NAMALWA (cell line): ENCODE results near the gene ABHD4.
A peak's percentile ranks its signal among the peaks of the same experiment; 100 is the strongest.
"Not testable (repeated sequence)": the region's sequence is repeated elsewhere in the genome, so short reads cannot be mapped to it uniquely, and the experiment has no call there.

ENCODE experiments used
- DNase-seq: peaks from one replicate; pipeline ENCODE4 v3.0.0-alpha.2; 2015; ENCODE audit warnings: low spot score

The ABHD4 gene, protein sequence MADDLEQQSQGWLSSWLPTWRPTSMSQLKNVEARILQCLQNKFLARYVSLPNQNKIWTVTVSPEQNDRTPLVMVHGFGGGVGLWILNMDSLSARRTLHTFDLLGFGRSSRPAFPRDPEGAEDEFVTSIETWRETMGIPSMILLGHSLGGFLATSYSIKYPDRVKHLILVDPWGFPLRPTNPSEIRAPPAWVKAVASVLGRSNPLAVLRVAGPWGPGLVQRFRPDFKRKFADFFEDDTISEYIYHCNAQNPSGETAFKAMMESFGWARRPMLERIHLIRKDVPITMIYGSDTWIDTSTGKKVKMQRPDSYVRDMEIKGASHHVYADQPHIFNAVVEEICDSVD

DNA sequence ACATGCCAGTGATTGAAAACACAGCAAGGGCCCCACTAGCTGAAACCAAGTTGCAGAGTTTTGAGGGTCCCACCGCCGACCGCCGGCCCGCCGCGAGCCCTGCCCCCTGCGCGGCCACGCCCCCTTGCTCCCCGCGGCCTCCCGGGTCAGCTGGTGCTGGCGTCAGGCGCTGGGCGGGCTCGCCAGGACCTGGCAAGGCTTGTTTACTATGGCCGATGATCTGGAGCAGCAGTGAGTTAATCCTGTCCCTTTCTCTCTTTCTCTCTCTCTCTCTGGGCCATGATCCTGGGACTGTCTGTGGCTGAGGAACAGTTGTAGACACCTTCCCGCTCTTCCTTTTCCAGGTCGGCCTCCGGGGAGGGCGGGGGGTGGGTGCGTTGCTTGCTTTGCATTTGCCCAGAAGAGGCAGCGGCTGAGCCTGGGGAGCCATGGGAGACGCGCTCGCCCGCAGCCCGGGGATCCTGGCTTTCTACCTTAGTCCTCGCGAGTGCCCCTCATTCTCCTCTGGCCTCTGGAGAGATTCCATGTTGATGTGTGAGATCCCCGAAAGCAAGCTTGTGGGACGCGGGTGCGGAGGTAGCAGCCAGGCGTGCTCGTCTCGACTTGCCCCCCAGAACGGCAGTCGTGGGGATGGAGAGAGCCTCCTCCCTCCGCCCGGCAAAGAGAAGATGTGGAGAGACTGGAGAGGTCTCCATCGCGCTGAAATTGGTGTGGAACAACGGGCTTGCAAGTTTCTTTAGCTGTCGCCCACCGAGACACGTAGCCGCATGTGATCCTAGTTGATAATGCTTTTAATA, at the start of gene ABHD4:
Gene ABHD4 (plus strand): TSS at position 202 of the 797 bp plus-strand sequence. CDS start 7 bp downstream, at position 209.
- DNase-seq: peak; percentile 65

DNA sequence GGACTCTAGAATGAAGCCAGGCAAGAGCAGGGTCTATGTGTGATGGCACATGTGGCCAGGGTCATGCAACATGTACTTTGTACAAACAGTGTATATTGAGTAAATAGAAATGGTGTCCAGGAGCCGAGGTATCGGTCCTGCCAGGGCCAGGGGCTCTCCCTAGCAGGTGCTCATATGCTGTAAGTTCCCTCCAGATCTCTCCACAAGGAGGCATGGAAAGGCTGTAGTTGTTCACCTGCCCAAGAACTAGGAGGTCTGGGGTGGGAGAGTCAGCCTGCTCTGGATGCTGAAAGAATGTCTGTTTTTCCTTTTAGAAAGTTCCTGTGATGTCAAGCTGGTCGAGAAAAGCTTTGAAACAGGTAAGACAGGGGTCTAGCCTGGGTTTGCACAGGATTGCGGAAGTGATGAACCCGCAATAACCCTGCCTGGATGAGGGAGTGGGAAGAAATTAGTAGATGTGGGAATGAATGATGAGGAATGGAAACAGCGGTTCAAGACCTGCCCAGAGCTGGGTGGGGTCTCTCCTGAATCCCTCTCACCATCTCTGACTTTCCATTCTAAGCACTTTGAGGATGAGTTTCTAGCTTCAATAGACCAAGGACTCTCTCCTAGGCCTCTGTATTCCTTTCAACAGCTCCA, 48.7 kb upstream of the ABHD4 start:
- DNase-seq: no peak

DNA sequence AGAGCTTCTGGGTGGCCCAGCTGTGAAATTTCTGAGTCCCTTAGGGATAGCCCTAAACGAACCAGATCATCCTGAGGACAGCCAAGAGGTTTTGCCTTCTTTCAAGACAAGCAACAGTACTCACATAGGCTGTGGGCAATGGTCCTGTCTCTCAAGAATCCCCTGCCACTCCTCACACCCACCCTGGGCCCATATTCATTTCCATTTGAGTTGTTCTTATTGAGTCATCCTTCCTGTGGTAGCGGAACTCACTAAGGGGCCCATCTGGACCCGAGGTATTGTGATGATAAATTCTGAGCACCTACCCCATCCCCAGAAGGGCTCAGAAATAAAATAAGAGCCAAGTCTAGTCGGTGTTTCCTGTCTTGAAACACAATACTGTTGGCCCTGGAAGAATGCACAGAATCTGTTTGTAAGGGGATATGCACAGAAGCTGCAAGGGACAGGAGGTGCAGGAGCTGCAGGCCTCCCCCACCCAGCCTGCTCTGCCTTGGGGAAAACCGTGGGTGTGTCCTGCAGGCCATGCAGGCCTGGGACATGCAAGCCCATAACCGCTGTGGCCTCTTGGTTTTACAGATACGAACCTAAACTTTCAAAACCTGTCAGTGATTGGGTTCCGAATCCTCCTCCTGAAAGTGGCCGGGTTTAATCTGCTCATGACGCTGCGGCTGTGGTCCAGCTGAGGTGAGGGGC, 48.0 kb upstream of the ABHD4 start:
- DNase-seq: peak; percentile 31

DNA sequence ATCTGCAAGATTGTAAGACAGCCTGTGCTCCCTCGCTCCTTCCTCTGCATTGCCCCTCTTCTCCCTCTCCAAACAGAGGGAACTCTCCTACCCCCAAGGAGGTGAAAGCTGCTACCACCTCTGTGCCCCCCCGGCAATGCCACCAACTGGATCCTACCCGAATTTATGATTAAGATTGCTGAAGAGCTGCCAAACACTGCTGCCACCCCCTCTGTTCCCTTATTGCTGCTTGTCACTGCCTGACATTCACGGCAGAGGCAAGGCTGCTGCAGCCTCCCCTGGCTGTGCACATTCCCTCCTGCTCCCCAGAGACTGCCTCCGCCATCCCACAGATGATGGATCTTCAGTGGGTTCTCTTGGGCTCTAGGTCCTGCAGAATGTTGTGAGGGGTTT, 46.5 kb upstream of the ABHD4 start:
- no peak for DNase-seq

DNA sequence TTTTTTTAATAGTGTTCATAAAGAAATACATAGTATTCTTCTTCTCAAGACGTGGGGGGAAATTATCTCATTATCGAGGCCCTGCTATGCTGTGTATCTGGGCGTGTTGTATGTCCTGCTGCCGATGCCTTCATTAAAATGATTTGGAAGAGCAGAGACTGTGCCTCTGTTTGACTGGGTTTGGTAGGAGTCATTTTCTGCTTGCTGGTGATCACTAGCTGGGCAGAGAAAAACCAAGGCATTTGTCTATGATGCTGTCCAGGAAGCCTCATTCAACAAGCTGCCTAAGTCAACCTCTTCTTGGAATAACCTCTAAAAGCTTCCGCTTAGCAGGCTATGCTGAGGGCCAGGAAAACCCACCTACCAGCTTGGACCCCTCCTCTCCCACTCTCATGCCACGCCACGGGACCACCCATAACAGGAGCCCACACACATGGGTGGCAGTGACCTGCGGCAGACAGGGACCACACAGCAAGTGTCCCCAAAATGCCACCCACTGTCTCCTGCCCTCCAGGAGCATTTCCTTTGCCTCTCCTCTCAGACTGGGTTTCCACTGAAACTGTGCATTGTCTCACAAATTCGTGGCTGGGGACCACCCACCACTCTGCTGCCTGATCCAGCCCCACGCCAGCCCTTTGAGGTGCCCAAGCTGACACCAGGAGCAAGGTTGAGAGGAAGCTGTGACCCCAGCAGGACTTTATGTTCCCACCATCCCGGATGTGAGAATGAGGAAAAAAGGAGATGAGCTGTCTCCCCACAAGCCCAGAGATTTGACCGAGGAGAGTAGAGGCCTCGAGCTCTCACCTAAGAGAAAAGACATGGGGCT, 45.9 kb upstream of the ABHD4 start:
- DNase-seq: no peak

DNA sequence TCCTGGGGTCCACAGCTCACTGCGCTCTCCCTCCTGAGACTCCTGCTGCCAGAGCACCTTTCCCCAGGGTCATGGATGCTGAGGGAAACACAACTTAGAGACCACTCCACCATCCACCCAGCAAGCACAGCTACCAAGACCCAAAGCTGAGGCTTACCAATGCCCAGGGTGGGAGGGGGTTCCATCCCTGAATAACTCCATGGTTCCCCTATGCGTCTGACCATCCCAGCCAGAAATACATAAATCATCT, 45.3 kb upstream of the ABHD4 start:
- no peak for DNase-seq

DNA sequence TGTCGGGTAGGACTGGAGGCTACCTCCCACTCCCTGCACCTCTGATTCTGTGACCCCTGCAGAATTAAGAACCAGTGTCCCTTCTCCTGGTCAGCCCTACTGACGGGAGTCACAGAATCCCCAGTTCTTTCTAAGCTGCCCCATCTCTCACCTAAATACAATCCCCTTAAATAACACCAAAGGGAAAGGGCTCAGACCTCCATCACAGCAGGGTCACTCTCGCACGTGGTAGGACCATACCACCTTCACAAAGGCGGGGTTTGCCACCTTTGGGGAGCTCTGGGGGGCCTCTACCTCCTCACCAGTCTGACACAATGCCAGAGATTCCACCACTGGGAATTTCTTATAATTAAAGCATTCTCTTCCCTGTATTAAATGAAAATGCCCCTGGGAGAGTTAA, 44.7 kb upstream of the ABHD4 start:
- no peak for DNase-seq

DNA sequence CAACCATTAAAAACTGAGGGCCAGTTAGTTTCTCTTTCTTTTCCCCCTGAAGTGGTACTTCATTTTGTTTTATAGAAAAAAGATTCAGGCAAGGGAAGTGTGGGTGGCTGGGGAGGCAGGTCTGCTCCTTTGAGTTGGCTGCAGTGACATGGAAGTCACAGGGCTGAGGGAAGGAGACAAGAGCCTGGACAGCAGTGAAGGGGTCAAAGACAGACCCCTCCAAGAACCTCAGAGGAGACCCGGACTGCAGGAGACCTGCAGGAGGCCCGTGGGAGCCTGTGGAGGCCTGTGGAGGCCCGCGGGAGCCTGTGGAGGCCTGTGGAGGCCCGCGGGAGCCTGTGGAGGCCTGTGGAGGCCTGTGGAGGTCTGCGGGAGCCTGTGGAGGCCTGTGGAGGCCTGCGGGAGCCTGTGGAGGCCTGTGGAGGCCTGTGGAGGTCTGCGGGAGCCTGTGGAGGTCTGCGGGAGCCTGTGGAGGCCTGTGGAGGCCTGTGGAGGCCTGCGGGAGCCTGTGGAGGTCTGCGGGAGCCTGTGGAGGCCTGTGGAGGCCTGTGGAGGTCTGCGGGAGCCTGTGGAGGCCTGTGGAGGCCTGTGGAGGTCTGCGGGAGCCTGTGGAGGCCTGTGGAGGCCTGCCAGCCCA, 44.1 kb upstream of the ABHD4 start:
- not testable (repeated sequence) for DNase-seq

DNA sequence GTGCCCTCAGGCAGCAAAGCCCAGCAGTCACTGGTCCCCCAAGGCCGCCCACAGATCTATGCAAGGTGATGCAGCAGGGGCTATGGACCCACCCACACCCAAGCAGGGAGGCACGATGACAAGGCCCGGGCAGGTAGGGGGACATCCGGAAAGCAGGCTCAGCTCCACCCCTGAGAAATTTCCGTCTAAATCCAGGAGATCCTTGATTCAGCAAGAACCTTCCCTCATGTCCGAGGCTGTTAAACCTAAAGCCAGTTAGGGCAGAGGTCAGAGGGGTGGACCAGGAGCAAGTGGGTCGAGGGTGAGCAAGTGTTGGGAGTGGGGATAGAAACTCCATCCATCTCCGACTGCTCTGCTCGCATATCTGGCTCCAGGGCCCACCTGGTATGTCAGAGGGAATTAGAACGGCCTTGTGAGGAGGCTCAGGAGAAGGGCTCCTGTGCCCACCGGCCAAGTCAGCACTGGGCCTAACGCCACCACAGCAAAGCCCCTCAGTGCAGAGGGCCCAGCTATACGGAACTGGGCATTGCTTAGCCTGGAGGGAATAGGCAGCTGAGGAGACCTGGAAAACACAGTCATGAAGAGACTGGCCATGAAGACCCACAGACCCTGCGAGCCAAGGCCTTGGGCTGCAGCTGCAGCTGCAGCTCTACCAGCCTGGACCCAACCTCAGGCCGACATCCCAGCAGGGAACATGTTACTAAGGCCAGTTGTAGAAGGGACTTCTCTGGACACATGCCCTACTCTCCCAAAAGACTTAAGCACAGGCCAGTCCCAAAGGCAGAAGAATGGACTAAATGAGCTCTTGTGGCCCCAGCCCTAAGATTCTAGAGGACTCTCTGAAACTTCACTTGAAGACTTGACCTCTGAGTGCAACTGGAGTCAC, 43.4 kb upstream of the ABHD4 start:
- DNase-seq: no peak

DNA sequence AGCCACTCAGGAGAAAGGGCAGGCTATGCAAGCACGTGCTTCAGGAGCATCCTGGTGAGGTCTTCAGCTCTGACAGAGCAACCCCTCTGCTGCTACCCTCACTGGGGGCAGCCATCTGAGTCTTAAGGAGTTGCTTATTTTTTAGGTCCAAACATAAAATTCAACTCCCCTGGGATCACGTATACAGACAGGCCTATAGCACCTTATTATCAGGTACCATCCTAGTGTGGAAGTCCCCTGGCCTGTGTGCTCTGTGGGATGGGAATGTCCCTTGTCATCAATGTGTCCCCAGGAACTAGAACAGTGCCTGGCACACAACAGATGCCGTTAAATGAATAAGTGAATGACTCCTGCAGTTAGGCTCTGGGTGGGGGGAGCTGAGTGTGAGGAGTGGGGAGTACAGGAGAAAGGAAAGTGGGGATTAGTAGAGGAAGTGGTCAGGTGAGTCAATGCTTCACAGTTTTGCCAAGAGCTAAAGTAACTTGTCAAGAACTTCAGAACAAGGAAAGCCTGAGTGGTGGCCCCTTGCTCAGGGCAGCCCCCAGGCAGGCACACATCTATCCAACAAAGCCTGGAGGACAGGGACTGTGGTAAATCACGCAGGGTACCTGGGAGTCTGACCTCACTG, 42.6 kb upstream of the ABHD4 start:
- peak; percentile 46 for DNase-seq

DNA sequence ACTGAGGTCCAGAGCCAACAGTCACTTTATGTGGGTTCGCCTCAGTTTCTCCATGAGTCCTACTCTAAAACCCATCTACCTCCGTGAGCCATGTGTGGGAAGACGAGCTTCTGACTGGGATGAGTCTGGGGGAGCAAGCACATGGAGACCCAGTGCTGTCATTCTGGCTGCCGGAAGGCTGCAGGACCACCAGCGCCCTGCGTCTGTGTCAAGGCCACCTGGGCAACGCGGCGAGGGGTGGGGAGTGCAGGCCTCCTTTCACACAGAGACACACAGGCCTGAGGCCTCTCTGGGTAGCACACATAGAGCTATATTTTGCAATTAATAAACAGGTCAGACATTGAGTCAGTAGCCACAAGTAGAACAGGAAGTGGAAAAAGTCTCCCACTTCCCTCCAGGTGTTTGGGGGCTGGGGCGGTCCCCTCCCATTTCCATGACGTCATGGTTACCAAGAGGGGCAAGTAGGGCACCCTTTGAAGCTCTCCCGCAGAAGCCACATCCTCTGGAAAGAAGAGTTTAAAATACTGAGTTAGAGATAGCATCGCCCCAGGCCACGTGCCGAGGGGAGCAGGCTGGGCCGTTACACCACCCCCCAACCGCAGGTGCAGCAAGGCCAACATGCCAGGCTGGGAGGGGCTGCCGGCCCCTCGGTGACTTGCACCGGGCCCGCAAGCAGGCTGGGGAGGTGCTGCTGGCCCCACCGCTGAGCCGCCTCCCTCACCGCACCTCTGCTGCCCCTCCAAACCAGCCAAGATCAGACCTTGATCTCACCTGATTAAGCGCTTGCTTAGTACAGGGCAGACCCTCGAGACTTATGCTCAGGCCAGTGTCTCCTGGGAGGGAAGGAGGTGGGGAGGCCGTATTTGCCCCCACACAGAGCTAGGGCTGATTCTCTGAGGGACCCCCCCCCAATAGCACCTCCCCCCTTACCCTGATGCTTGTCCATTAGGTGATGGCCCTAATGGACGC, 41.8 kb upstream of the ABHD4 start:
- DNase-seq: peak; percentile 100

DNA sequence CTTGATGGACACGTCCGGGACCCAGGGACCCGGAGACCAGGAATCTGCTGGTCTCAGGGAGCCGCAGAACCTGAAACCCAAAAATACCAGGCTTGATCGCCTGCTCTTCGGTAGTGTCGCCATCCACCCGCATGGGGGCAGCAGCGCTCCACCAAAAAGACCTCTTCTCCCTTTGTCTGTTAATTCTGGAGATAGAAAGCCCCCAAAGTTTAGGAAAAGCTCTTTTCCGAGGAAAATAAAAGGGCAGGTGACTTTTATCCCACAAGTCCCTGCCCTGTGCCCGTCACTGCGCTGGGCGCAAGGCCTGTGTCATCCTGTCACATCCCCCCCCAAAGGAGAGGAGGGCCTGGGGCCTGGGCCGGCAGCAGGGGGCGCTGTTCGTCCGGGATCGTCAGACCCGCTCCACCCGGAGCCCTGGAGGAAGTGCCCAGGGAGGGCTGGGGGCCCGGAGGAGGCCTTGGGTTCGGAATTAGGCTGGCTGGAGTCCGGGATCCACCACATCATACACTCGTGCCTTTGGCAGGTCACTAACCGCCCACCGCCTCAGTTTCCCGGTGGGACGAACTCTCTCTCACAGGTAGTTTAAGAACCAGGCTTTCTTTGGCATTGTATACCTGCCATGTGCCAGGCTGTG, 41.0 kb upstream of the ABHD4 start:
- DNase-seq: peak; percentile 85

DNA sequence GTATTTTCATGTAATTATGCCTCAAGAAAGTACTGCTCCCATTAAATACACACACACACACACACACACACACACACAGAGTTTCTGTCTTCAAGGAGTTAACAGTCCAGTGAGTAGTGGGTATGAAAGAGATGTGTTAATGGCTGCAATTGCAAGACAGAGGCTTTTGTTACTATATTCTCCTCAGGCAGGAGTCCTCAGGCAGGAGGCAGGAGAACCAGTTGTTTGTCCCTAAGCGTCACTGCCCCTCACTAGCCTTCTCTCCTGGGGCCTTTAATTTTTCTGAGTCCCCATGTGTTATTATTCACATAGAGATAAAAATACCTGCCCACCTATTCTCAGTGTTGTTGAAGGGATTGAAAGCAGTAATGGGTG, 40.3 kb upstream of the ABHD4 start:
- DNase-seq: peak; percentile 43

DNA sequence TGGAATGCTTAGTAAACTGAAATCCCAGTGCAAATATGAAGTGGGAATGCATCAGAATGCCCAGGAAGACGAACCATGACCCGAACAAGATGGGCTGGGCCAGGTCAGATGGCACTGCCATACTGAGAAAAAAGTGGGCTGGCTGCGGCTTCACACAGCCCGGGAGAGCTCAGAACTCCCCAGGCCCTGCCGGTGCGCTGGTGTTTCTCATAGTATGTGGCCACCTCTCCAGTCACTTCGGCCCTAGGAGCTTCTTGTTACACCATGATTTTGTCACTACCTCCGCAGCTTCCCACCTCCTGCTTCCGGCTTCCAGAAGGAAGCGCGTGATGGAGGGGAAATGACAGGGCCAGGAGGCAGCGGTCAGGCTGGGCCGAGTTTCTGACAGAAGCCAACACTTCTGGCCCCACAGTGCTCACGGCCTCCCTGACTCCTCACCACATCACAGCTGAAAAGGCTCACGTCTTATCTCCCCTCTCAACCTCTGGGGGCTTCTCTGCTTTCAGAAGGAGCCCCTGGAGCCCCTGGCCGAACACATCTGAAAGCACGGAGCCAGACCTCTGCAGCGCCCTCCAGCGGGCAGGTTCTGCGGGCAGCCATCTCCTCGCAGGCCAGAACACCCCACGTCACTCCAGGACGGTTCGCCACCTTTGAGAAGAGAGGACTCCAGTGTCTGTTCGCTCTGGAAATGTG, 39.7 kb upstream of the ABHD4 start:
- DNase-seq: no peak

DNA sequence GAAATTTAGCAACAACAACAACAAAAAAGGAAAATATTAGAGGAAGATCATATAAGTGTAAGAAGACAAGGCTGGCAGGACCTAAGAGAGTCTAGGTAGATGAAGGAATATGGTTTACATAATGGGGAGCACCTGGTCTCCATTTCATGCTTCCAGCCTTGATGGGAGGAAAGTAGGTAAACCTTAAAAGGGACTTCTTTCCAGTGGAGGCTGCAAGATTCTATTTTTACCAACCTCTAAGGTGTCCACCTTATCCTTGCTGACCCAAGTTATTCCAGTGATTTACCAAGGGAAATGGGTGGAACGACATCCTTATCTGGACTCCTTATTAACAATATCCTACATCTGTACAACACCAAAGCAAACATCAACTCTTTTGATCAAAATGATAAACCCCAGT, 39.1 kb upstream of the ABHD4 start:
- DNase-seq: no peak

DNA sequence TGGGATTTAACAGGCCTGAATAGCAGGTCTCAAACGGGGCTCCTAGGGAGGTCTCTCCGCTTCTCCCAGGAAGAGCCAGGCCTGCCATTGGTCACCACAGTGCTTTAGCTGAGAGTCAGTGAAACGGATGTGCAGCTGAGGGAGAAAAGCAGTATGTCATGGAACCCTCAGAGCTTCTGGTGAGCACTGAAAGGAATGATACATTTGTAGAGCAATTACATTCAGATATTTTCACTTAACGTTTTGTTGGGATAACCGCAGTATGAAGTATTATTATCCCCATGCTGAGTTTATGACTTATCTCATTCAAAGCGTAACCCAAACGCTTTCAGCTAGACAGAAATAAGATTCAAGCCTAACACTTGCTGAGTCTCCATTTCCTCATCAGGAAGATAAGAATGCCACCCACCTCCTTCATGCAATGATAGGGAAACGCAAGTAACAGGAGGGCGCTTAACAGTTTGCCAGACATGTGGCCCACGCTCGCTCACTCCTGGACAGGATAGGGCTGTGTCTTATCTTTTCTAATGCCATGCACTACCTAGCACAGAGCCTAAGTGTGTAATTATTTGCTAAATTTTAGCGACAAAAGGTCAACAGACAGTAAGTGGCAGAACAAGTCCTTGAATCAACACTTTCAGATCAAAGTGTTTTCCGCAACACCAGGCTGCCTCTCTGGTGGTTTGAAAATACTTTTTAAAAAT, 37.3 kb upstream of the ABHD4 start:
- no peak for DNase-seq

DNA sequence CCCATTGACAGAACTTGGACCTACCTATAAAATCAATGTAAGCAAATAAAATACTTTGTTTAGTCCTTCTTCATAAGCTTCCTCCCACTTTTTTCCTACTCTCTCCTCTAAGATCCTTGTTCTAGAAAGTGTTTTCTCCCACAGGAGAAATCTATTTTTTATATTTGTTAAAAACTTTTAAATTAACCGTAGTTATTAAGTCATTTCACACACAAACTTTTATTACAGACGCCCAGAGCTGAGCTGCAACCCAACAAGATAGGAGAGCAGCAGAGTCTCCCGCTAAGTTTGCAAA, 36.8 kb upstream of the ABHD4 start:
- no peak for DNase-seq
